Liver (tissue), 9 donors: ENCODE results near the gene SCNN1B. TPM values are rescaled to one million over a fixed set of nuclear protein-coding genes. Genes with fewer than 3 reads are reported as not detected.

ENCODE experiments used
- DNase-seq: peaks from one replicate; pipeline ENCODE4 v3.0.0-alpha.2; 2017; ENCODE audit warnings: low spot score
- H3K27ac ChIP-seq, 2 donors: one replicate each; pipeline ENCODE4 v1.7.0; 2013; ENCODE audit warnings: inconsistent platforms in 2 of 2, low read length in 2 of 2, control low read depth in 1 of 2, low read depth in 1 of 2, mild to moderate bottlenecking in 1 of 2
- H3K27me3 ChIP-seq, 4 donors: one replicate each; pipeline versions ENCODE4 v1.6.1 to v1.7.0; 2013; ENCODE audit warnings: low read length in 3 of 4, inconsistent platforms in 1 of 4, mild to moderate bottlenecking in 1 of 4, moderate library complexity in 1 of 4; ENCODE audit not compliant: control insufficient read depth in 4 of 4, insufficient read depth in 4 of 4
- H3K36me3 ChIP-seq, 4 donors: one replicate each; pipeline versions ENCODE4 v1.6.1 to v1.7.0; 2013; ENCODE audit warnings: low read length in 3 of 4, mild to moderate bottlenecking in 3 of 4, low read depth in 1 of 4, moderate library complexity in 1 of 4; ENCODE audit not compliant: control insufficient read depth in 4 of 4, insufficient read depth in 3 of 4
- H3K4me1 ChIP-seq, 4 donors: one replicate each; pipeline versions ENCODE4 v1.6.1 to v1.7.0; 2013; ENCODE audit warnings: low read length in 3 of 4, mild to moderate bottlenecking in 3 of 4, moderate library complexity in 1 of 4; ENCODE audit not compliant: control insufficient read depth in 4 of 4, insufficient read depth in 4 of 4
- H3K4me3 ChIP-seq, 3 donors: one replicate each; pipeline versions ENCODE4 v1.6.1 to v1.7.0; 2013; ENCODE audit warnings: low read length in 3 of 3, control low read depth in 1 of 3, low read depth in 1 of 3, mild to moderate bottlenecking in 1 of 3
- H3K9ac ChIP-seq, 2 donors: one replicate each; pipeline ENCODE4 v1.7.0; 2013; ENCODE audit warnings: low read length in 2 of 2, mild to moderate bottlenecking in 2 of 2, moderate library complexity in 2 of 2, control low read depth in 1 of 2, low read depth in 1 of 2
- H3K9me3 ChIP-seq, 4 donors: one replicate each; pipeline versions ENCODE4 v1.6.1 to v1.7.0; 2013; ENCODE audit warnings: low read length in 3 of 4; ENCODE audit not compliant: control insufficient read depth in 4 of 4
- ATF3 ChIP-seq: IDR thresholded peaks from 2 replicates; pipeline ENCODE4 v1.6.1; 2016; ENCODE audit warnings: antibody characterized with exemption
- CTCF ChIP-seq: fragments of 150-350 bp; IDR thresholded peaks from 2 replicates; pipeline ENCODE4 v1.5.1; 2017; ENCODE audit warnings: improper control_type of control experiment, low read depth, low read length; ENCODE audit not compliant: missing input control
- EGR1 ChIP-seq, 2 donors: IDR thresholded peaks; 2 replicates each; pipeline ENCODE4 v1.6.1; 2016 to 2018; ENCODE audit warnings: antibody characterized with exemption in 2 of 2, low read depth in 2 of 2
- GABPA ChIP-seq, 2 donors: IDR thresholded peaks in 1 of 2; conservative IDR thresholded peaks in 1 of 2; 2 replicates each; pipeline ENCODE4 v1.6.1; 2016; ENCODE audit warnings: antibody characterized with exemption in 2 of 2, mild to moderate bottlenecking in 1 of 2, moderate library complexity in 1 of 2
- HNF4A ChIP-seq, 2 donors: conservative IDR thresholded peaks; 2 replicates each; pipeline ENCODE4 v1.6.1; 2016; ENCODE audit warnings: antibody characterized with exemption in 2 of 2, mild to moderate bottlenecking in 2 of 2
- HNF4G ChIP-seq: IDR thresholded peaks from 2 replicates; pipeline ENCODE4 v1.6.1; 2016; ENCODE audit warnings: antibody characterized with exemption
- JUND ChIP-seq, 2 donors: IDR thresholded peaks; 2 replicates each; pipeline ENCODE4 v1.6.1; 2016; ENCODE audit warnings: antibody characterized with exemption in 2 of 2
- NR2F2 ChIP-seq: IDR thresholded peaks from 2 replicates; pipeline ENCODE4 v1.6.1; 2016; ENCODE audit warnings: antibody characterized with exemption
- RAD21 ChIP-seq, 2 donors: IDR thresholded peaks; 2 replicates each; pipeline ENCODE4 v1.6.1; 2016; ENCODE audit warnings: antibody characterized with exemption in 2 of 2, mild to moderate bottlenecking in 2 of 2
- REST ChIP-seq: IDR thresholded peaks from 2 replicates; pipeline ENCODE4 v1.6.1; 2016; ENCODE audit warnings: antibody characterized with exemption, mild to moderate bottlenecking
- RXRA ChIP-seq, 2 donors: IDR thresholded peaks; 2 replicates each; pipeline ENCODE4 v1.6.1; 2017 to 2018; ENCODE audit warnings: antibody characterized with exemption in 2 of 2, mild to moderate bottlenecking in 1 of 2
- SP1 ChIP-seq: IDR thresholded peaks from 2 replicates; pipeline ENCODE4 v1.6.1; 2018; ENCODE audit warnings: antibody characterized with exemption, mild to moderate bottlenecking
- TAF1 ChIP-seq: conservative IDR thresholded peaks from 2 replicates; pipeline ENCODE4 v1.6.1; 2016; ENCODE audit warnings: antibody characterized with exemption, mild to moderate bottlenecking
- YY1 ChIP-seq: IDR thresholded peaks from 2 replicates; pipeline ENCODE4 v1.6.1; 2016; ENCODE audit warnings: antibody characterized with exemption, mild to moderate bottlenecking
- ZBTB33 ChIP-seq: IDR thresholded peaks from 2 replicates; pipeline ENCODE4 v1.6.1; 2016; ENCODE audit warnings: antibody characterized with exemption
- WGBS: extraction: QIAGEN DNeasy Blood & Tissue Kit; methylation state at CpG from one replicate; pipeline ENCODE4 v1.1.7; 2013; 5-methylcytosine and 5-hydroxymethylcytosine counted together
- polyA plus RNA-seq, 2 donors: library from polyadenylated mRNA; stranded (reverse) in 1 of 2; unstranded in 1 of 2; fragments of 200-250 nt in 1 of 2; fragments of >200 nt in 1 of 2; fragmentation: Nextera tagmentation in 1 of 2; extraction: Ambion mirVana in 1 of 2; gene quantifications; one replicate each; pipeline versions ENCODE4 v1.2.1 to v1.2.3, GENCODE V29; 2013 to 2015
- total RNA-seq, 2 donors: library from RNA; depleted of rRNA; stranded (reverse); fragments of >200 nt; gene quantifications; one replicate each; pipeline ENCODE4 v1.2.3, GENCODE V29; 2014
- donor health status: healthy.
- donor health status: healthy.
- donor health status: healthy.
- donor health status: healthy.
- donor health status: healthy.

Gene SCNN1B
- total and polyA plus RNA-seq, 4 donors = 0.08 to 0.17 (median 0.14) TPM; not detected in 1

- TF ChIP-seq RXRA (IDR thresholded peaks at IDR 0.05) (no peak), TAF1 (no peak), RAD21 (IDR thresholded peaks at IDR 0.05) (no peak), CTCF (no peak), REST (no peak), NR2F2 (no peak), SP1 (no peak), HNF4G (no peak), ATF3 (no peak), HNF4A (conservative IDR thresholded peaks at IDR 0.05) (no peak), GABPA (IDR thresholded peaks at IDR 0.05 in 1 of 2, conservative IDR thresholded peaks at IDR 0.05 in 1 of 2) (no peak), EGR1 (IDR thresholded peaks at IDR 0.05; ENCODE audit: low read depth in 2 of 2) (no peak), ZBTB33 (no peak), JUND (IDR thresholded peaks at IDR 0.05) (no peak), YY1 (no peak)
- DNase-seq = no peak
- no peak overlapping the region for H3K9ac ChIP-seq
- no peaks in the 10 kb centered on the region for H3K36me3 ChIP-seq
- no peak overlapping the region for H3K27ac ChIP-seq
- peaks cover 0 to 13% (median 6%) of the 10 kb centered on the region in 4 donors for H3K27me3 ChIP-seq
- 82% methylated on average over 2 of the region's 2 CpGs for WGBS
- H3K9me3 ChIP-seq = no peaks in the 10 kb centered on the region
- H3K4me1 ChIP-seq = no peaks in the 10 kb centered on the region
- no peak overlapping the region for H3K4me3 ChIP-seq
Measured at GRCh38 chr16:23304620-23305019, 2.5 kb downstream of the SCNN1B start.
